Keratinocyte (primary cell): ENCODE results near the gene HBA1. TPM values are rescaled to one million over a fixed set of nuclear protein-coding genes. Genes with fewer than 3 reads are reported as not detected.
"Not testable (repeated sequence)": the region's sequence is repeated elsewhere in the genome, so short reads cannot be mapped to it uniquely, and the experiment has no call there.

ENCODE experiments used
- DNase-seq: peaks from one replicate; pipeline ENCODE4 v3.0.0-alpha.2; 2011; ENCODE audit warnings: low read depth, missing footprints, low spot score
- FAIRE-seq: peaks from 2 replicates; lab custom pipeline; 2011; peaks lifted over from hg19 to GRCh38; lab: Jason Lieb, UNC
- H2AFZ ChIP-seq: 2 replicates; pipeline ENCODE4 v1.6.0; 2012; ENCODE audit warnings: low read length, control low read depth, inconsistent platforms; ENCODE audit not compliant: control insufficient read depth
- H3K27ac ChIP-seq: 2 replicates; pipeline ENCODE4 v1.5.1; 2011; ENCODE audit warnings: low read length; ENCODE audit not compliant: control insufficient read depth, insufficient read depth
- H3K27me3 ChIP-seq: 3 replicates; pipeline ENCODE4 v1.6.0; 2011; ENCODE audit warnings: low read length; ENCODE audit not compliant: control insufficient read depth, insufficient read depth; ENCODE audit errors: extremely low read depth
- H3K36me3 ChIP-seq, 2 experiments: 2 replicates in 1 of 2; 3 replicates in 1 of 2; pipeline ENCODE4 v1.5.1; 2011; ENCODE audit warnings: low read length in 2 of 2, mild to moderate bottlenecking in 1 of 2; ENCODE audit not compliant: control insufficient read depth in 2 of 2, insufficient read depth in 2 of 2; ENCODE audit errors: extremely low read depth in 1 of 2
- H3K4me1 ChIP-seq: 3 replicates; pipeline ENCODE4 v1.5.1; 2011; ENCODE audit warnings: low read length; ENCODE audit not compliant: control insufficient read depth, insufficient read depth; ENCODE audit errors: extremely low read depth
- H3K4me2 ChIP-seq: 3 replicates; pipeline ENCODE4 v1.6.0; 2011; ENCODE audit warnings: low read depth, low read length; ENCODE audit not compliant: control insufficient read depth, insufficient read depth; ENCODE audit errors: extremely low read depth
- H3K4me3 ChIP-seq, 3 experiments: fragments of 200-600 bp in 1 of 3; sonication (generic) in 1 of 3; 2 replicates in 2 of 3; 3 replicates in 1 of 3; pipeline ENCODE4 v1.5.1; 2011 to 2016; ENCODE audit warnings: low read length in 3 of 3, mild to moderate bottlenecking in 3 of 3, control low read depth in 2 of 3, inconsistent platforms in 1 of 3, low read depth in 1 of 3, mixed read lengths in 1 of 3, mixed run types in 1 of 3, moderate library complexity in 1 of 3; ENCODE audit not compliant: control insufficient read depth in 2 of 3, insufficient read depth in 2 of 3; ENCODE audit errors: extremely low read depth in 1 of 3
- H3K79me2 ChIP-seq: 2 replicates; pipeline ENCODE4 v1.6.0; 2012; ENCODE audit warnings: low read length; ENCODE audit not compliant: control insufficient read depth, insufficient read depth
- H3K9ac ChIP-seq: 3 replicates; pipeline ENCODE4 v1.6.0; 2011; ENCODE audit warnings: low read length; ENCODE audit not compliant: control insufficient read depth, insufficient read depth; ENCODE audit errors: extremely low read depth
- H3K9me1 ChIP-seq: 3 replicates; pipeline ENCODE4 v1.6.0; 2011; ENCODE audit warnings: low read length; ENCODE audit not compliant: control insufficient read depth, insufficient read depth; ENCODE audit errors: extremely low read depth
- H3K9me3 ChIP-seq: 2 replicates; pipeline ENCODE4 v1.5.1; 2012; ENCODE audit warnings: low read depth, low read length; ENCODE audit not compliant: control insufficient read depth
- H4K20me1 ChIP-seq: 3 replicates; pipeline ENCODE4 v1.6.0; 2011; ENCODE audit warnings: low read length; ENCODE audit not compliant: control insufficient read depth, insufficient read depth; ENCODE audit errors: extremely low read depth
- CTCF ChIP-seq, 3 experiments: IDR thresholded peaks in 1 of 3; conservative IDR thresholded peaks in 1 of 3; optimal IDR thresholded peaks in 1 of 3; 2 replicates in 2 of 3; 3 replicates in 1 of 3; pipeline versions ENCODE3 to v1.5.1; 2011; ENCODE audit warnings: low read length in 3 of 3, mild to moderate bottlenecking in 3 of 3, moderate library complexity in 2 of 3, control low read depth in 1 of 3, inconsistent platforms in 1 of 3; ENCODE audit not compliant: insufficient read depth in 2 of 3; ENCODE audit errors: extremely low read depth in 1 of 3
- EZH2 ChIP-seq: IDR thresholded peaks from one replicate; pipeline ENCODE4 v1.6.1; 2012; ENCODE audit warnings: inconsistent platforms, mild to moderate bottlenecking, low read length, moderate library complexity
- dilution Hi-C: fragments of 300-500 bp; cut with MboI; formaldehyde crosslinking; loops from one replicate; pipeline ENCODE4 v1.7.0; 2020; ENCODE audit warnings: low sequenced_read_pairs; ENCODE audit not compliant: extremely low pct_ligation_motif_present
- polyA plus RNA-seq, 5 experiments: library from polyadenylated mRNA; depleted of rRNA in 3 of 5; stranded (reverse) in 3 of 5; stranded (forward) in 1 of 5; unstranded in 1 of 5; fragments of >200 nt; gene quantifications; 1 replicate in 1 of 5; 2 replicates in 3 of 5; 3 replicates in 1 of 5; pipeline versions ENCODE4 v1.2.1 to v1.2.3, GENCODE V29; 2011 to 2012; ENCODE audit warnings: missing spikeins in 2 of 5, low read depth in 1 of 5, low replicate concordance in 1 of 5

The HBA1 gene
- polyA plus RNA-seq, 1 donor (not counting 4 experiments of a cell fraction or from before 2014, with no cell fraction given): 0.24 TPM

GRCh38 chr16:160691-161190 lies 15.7 kb upstream of the HBA1 start:
- Histone ChIP-seq H3K79me2 (no peaks in the 10 kb centered on the region), H3K9ac (no peak overlapping the region), H3K27ac (no peak overlapping the region), H3K9me1 (no peaks in the 10 kb centered on the region), H3K9me3 (no peaks in the 10 kb centered on the region), H3K27me3 (peaks cover 20% of the 10 kb centered on the region), H3K36me3 (no peaks in the 10 kb centered on the region), H3K4me1 (peaks cover 7% of the 10 kb centered on the region), H2AFZ (no peak overlapping the region), H3K4me3 (no peak overlapping the region), H4K20me1 (no peaks in the 10 kb centered on the region), H3K4me2 (no peak overlapping the region)
- dilution Hi-C loops: no loop called here
- no peak for FAIRE-seq
- TF ChIP-seq CTCF (optimal IDR thresholded peaks at IDR 0.05 in 1 of 3, IDR thresholded peaks at IDR 0.05 in 1 of 3, conservative IDR thresholded peaks at IDR 0.05 in 1 of 3; ENCODE audit: extremely low read depth in 1 of 3, insufficient read depth in 2 of 3, low read length in 3 of 3) (no peak), EZH2 (no peak)
- DNase-seq: no peak

- H3K79me2 ChIP-seq: no peaks in the 10 kb centered on the region
- H3K27me3 ChIP-seq: peaks cover 36% of the 10 kb centered on the region
- H3K27ac ChIP-seq: no peak overlapping the region
- H3K4me2 ChIP-seq: no peak overlapping the region
- H3K36me3 ChIP-seq: no peaks in the 10 kb centered on the region
- H3K4me1 ChIP-seq: peaks cover 7% of the 10 kb centered on the region
- TF ChIP-seq EZH2 (no peak), CTCF (optimal IDR thresholded peaks at IDR 0.05 in 1 of 3, IDR thresholded peaks at IDR 0.05 in 1 of 3, conservative IDR thresholded peaks at IDR 0.05 in 1 of 3; ENCODE audit: extremely low read depth in 1 of 3, insufficient read depth in 2 of 3, low read length in 3 of 3) (no peak)
- no peaks in the 10 kb centered on the region for H3K9me3 ChIP-seq
- FAIRE-seq: no peak
- no peak for DNase-seq
- dilution Hi-C loops: no loop called here
- no peak overlapping the region for H2AFZ ChIP-seq
- no peak overlapping the region for H3K4me3 ChIP-seq
- no peak overlapping the region for H3K9ac ChIP-seq
- no peaks in the 10 kb centered on the region for H4K20me1 ChIP-seq
- no peaks in the 10 kb centered on the region for H3K9me1 ChIP-seq
Observed at GRCh38 chr16:162271-162991, 14.0 kb upstream of the HBA1 start.

- dilution Hi-C loops, FAIRE-seq: not testable (repeated sequence)
- peaks cover 43% of the 10 kb centered on the region for H3K27me3 ChIP-seq
Observed at GRCh38 chr16:163139-163538, 13.3 kb upstream of the HBA1 start.

GRCh38 chr16:163696-164095 lies 12.8 kb upstream of the HBA1 start:
- H3K79me2 ChIP-seq, H3K27ac ChIP-seq, FAIRE-seq, H2AFZ ChIP-seq, H4K20me1 ChIP-seq, H3K9me1 ChIP-seq, dilution Hi-C loops, DNase-seq, H3K9me3 ChIP-seq, H3K4me3 ChIP-seq, H3K9ac ChIP-seq, H3K36me3 ChIP-seq, H3K4me1 ChIP-seq, H3K4me2 ChIP-seq: not testable (repeated sequence)
- peaks cover 49% of the 10 kb centered on the region for H3K27me3 ChIP-seq

More at GRCh38 chr16:163139-163538, 13.3 kb upstream of the HBA1 start:
- H4K20me1 ChIP-seq, H3K9ac ChIP-seq, DNase-seq, H3K79me2 ChIP-seq, H3K9me1 ChIP-seq, H3K4me2 ChIP-seq, H3K27ac ChIP-seq, H2AFZ ChIP-seq, H3K9me3 ChIP-seq, H3K4me1 ChIP-seq, H3K4me3 ChIP-seq, H3K36me3 ChIP-seq: not testable (repeated sequence)
